Kidney (tissue), 14 donors: ENCODE results near the gene VEGFC. TPM values are rescaled to one million over a fixed set of nuclear protein-coding genes. Genes with fewer than 3 reads are reported as not detected.

Source experiments
- DNase-seq, 5 donors: peaks; one replicate each; pipeline ENCODE4 v3.0.0-alpha.2; 2013 to 2020
- FAIRE-seq: peaks from 2 replicates; lab custom pipeline; 2012; peaks lifted over from hg19 to GRCh38; lab: Jason Lieb, UNC
- H3K27ac ChIP-seq, 2 donors: one replicate each; pipeline ENCODE4 v1.7.0; 2013; ENCODE audit warnings: low read depth in 2 of 2, low read length in 2 of 2, inconsistent platforms in 1 of 2
- H3K27me3 ChIP-seq: one replicate; pipeline ENCODE4 v1.7.1; 2013; ENCODE audit warnings: low read length, inconsistent platforms; ENCODE audit not compliant: control insufficient read depth, insufficient read depth
- H3K36me3 ChIP-seq, 3 donors: one replicate each; pipeline versions ENCODE4 v1.7.0 to v1.7.1; 2013; ENCODE audit warnings: low read length in 3 of 3, control low read depth in 1 of 3, inconsistent platforms in 1 of 3; ENCODE audit not compliant: insufficient read depth in 3 of 3, control insufficient read depth in 2 of 3
- H3K4me1 ChIP-seq, 3 donors: one replicate each; pipeline versions ENCODE4 v1.7.0 to v1.7.1; 2013; ENCODE audit warnings: low read length in 3 of 3, inconsistent platforms in 1 of 3, low read depth in 1 of 3; ENCODE audit not compliant: control insufficient read depth in 2 of 3, insufficient read depth in 2 of 3
- H3K4me3 ChIP-seq, 3 donors: one replicate each; pipeline versions ENCODE4 v1.7.0 to v1.8.1; 2013; ENCODE audit warnings: low read length in 3 of 3, control low read depth in 1 of 3, inconsistent platforms in 1 of 3
- H3K9ac ChIP-seq, 3 donors: one replicate each; pipeline versions ENCODE4 v1.7.0 to v1.7.1; 2013; ENCODE audit warnings: low read length in 3 of 3, control low read depth in 1 of 3, inconsistent platforms in 1 of 3
- H3K9me3 ChIP-seq, 3 donors: one replicate each; pipeline versions ENCODE4 v1.7.0 to v1.7.1; 2013; ENCODE audit warnings: low read length in 3 of 3, control low read depth in 1 of 3, inconsistent platforms in 1 of 3; ENCODE audit not compliant: control insufficient read depth in 2 of 3, insufficient read depth in 1 of 3
- CTCF ChIP-seq: IDR thresholded peaks from 3 replicates; pipeline ENCODE4 v1.5.1; 2012; ENCODE audit warnings: mild to moderate bottlenecking, moderate library complexity, borderline replicate concordance; ENCODE audit not compliant: insufficient read depth; ENCODE audit errors: extremely low read depth
- intact Hi-C: fragments of 100-400 bp; cut with DNase I; formaldehyde crosslinking; loops from one replicate; pipeline ENCODE4 v1.11.1; 2022
- polyA plus RNA-seq: library from polyadenylated mRNA; stranded (reverse); fragments of 350-450 nt; fragmentation: Illumina TruSeq; extraction: RNeasy Lipid Tissue Mini Kit (QIAGEN cat#74804); gene quantifications from one replicate; pipeline ENCODE4 v1.2.3, GENCODE V29; 2014; ENCODE audit warnings: low read depth, low replicate concordance; ENCODE audit not compliant: insufficient read depth
- total RNA-seq: library from RNA; stranded (reverse); fragmentation: NEBNext Ultra II Directional; extraction: Animal tissue kit (Norgen Biotek cat#: 25700); gene quantifications from one replicate; pipeline ENCODE4 v1.2.1, GENCODE V29; 2021
- donor health status: control.
- donor health status: control.
- donor health status: control.
- donor health status: control.
- donor health status: control.
- donor health status: DM: yes; HTN: yes; CAD: no.
- donor health status: Normal renal cell carcinoma (clear cell type).

VEGFC gene
- total and polyA plus RNA-seq, 2 donors from 2014 or later = 6.6 to 14.3 TPM

- no peak for TF ChIP-seq CTCF
- FAIRE-seq = no peak
Measured at GRCh38 chr4:176664964-176665363, 127.8 kb downstream of the VEGFC start.

GRCh38 chr4:176660561-176660960 is 132.2 kb downstream of the VEGFC start:
- no peak for TF ChIP-seq CTCF
- intact Hi-C loops = no loop called here
- Histone ChIP-seq H3K36me3 (no peaks in the 10 kb centered on the region), H3K4me1 (no peaks in the 10 kb centered on the region), H3K4me3 (no peak overlapping the region), H3K9me3 (no peaks in the 10 kb centered on the region), H3K27ac (no peak overlapping the region), H3K9ac (no peak overlapping the region), H3K27me3 (no peaks in the 10 kb centered on the region)
- no peak for FAIRE-seq
- no peak for DNase-seq

More at GRCh38 chr4:176664964-176665363, 127.8 kb downstream of the VEGFC start:
- Histone ChIP-seq H3K9ac (no peak overlapping the region), H3K36me3 (no peaks in the 10 kb centered on the region), H3K9me3 (no peaks in the 10 kb centered on the region), H3K4me3 (no peak overlapping the region), H3K4me1 (no peaks in the 10 kb centered on the region), H3K27me3 (no peaks in the 10 kb centered on the region), H3K27ac (no peak overlapping the region)
- no peak for DNase-seq
- intact Hi-C loops = no loop called here

GRCh38 chr4:176656108-176656507 is 136.6 kb downstream of the VEGFC start:
- no peak for FAIRE-seq
- Histone ChIP-seq H3K36me3 (no peaks in the 10 kb centered on the region), H3K4me1 (no peaks in the 10 kb centered on the region), H3K9me3 (no peaks in the 10 kb centered on the region), H3K9ac (no peak overlapping the region), H3K4me3 (no peak overlapping the region), H3K27ac (no peak overlapping the region), H3K27me3 (no peaks in the 10 kb centered on the region)
- DNase-seq = no peak
- intact Hi-C loops = no loop called here
- TF ChIP-seq CTCF = no peak
